ENCODE measurements around the gene ENTPD8.

GRCh38 chr9:137390553-137391410 is 50.4 kb downstream of the ENTPD8 start:
- TF ChIP-seq CTCF (IDR thresholded peaks at IDR 0.05) (no peak), EZH2 (IDR thresholded peaks at IDR 0.05; ENCODE audit: borderline replicate concordance, insufficient read depth, low read depth, low read length, poor library complexity, severe bottlenecking) (no peak)

All from B cell (primary cell).